ENCODE measurements around the gene ITFG1. TPM values are rescaled to one million over a fixed set of nuclear protein-coding genes. Genes with fewer than 3 reads are reported as not detected.
A peak's percentile ranks its signal among the peaks of the same experiment; 100 is the strongest.

Gene ITFG1
- total and polyA plus RNA-seq, 2 of the 13 experiments (the other 11 are each of a cell fraction or from before 2014, with no cell fraction given) = 74.5 to 150 TPM

- TF ChIP-seq ZHX2 (IDR thresholded peaks at IDR 0.05; ENCODE audit: low read depth) (no peak; the same call in 1 of the 2 replicates), ZHX2 (CRISPR knock-in tag; IDR thresholded peaks at IDR 0.05; ENCODE audit: borderline replicate concordance) (0 out of 2 replicates have a peak, but pooled peaks have one; percentile 20), MLXIP (CRISPR knock-in tag; IDR thresholded peaks at IDR 0.05; ENCODE audit: borderline replicate concordance) (peak; percentile 55; the same call in 1 of the 2 replicates), ZC3H13 (CRISPR knock-in tag; IDR thresholded peaks at IDR 0.05) (no peak), JARID2 (CRISPR knock-in tag; IDR thresholded peaks at IDR 0.05; ENCODE audit: insufficient replicate concordance) (no peak), ZNF639 (CRISPR knock-in tag; conservative IDR thresholded peaks at IDR 0.05) (peak; percentile 88), HOXA3 (CRISPR knock-in tag; IDR thresholded peaks at IDR 0.05) (peak; percentile 85), SAFB2 (CRISPR knock-in tag; IDR thresholded peaks at IDR 0.05; ENCODE audit: borderline replicate concordance, low read depth) (no peak; the same call in 1 of the 2 replicates), JUN (CRISPR knock-in tag; IDR thresholded peaks at IDR 0.05) (0 out of 2 replicates have a peak, but pooled peaks have one; percentile 30), ZNF687 (CRISPR knock-in tag; IDR thresholded peaks at IDR 0.05) (peak; percentile 91)
These were observed at the start of gene ITFG1, which contains the start of gene PHKB (continued) for GRCh38 chr16:47460711-47461597.

Measured in HepG2 (cell line).